ENCODE data around the gene TWIST2. TPM values are rescaled to one million over a fixed set of nuclear protein-coding genes. Genes with fewer than 3 reads are reported as not detected.
A peak's percentile ranks its signal among the peaks of the same experiment; 100 is the strongest.

The TWIST2 gene
- total and polyA plus RNA-seq, 7 donors, result 0.92 to 92.2 (median 53.9) TPM

DNA sequence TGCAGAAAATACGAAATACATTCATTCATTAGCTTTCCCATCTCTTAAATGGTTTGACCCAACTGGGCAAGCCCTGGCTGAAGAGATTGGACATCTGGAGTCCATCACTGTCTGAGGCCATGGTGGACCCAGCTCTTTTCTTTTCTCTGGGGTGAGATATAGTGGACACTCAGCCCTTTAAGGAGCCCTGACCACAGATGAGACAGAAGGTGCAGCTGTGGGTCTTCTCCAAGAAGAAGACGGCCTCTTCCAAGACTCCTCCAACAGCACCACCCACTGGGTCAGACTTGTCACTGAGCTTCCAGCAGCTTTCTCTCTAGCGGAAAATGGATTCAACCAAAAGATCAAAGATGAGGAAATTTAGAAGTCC is 27.2 kb downstream of the TWIST2 start:
- intact Hi-C loops (cut with DNase I), result no loop called here
- no peaks in the 10 kb centered on the region for H3K9me3 ChIP-seq
- peaks cover 0 to 31% (median 21%) of the 10 kb centered on the region in 4 donors for H3K4me1 ChIP-seq
- 82 to 86% methylated on average over 3 of the region's 3 CpGs for WGBS, 2 donors
- TF ChIP-seq, protein P1, sequence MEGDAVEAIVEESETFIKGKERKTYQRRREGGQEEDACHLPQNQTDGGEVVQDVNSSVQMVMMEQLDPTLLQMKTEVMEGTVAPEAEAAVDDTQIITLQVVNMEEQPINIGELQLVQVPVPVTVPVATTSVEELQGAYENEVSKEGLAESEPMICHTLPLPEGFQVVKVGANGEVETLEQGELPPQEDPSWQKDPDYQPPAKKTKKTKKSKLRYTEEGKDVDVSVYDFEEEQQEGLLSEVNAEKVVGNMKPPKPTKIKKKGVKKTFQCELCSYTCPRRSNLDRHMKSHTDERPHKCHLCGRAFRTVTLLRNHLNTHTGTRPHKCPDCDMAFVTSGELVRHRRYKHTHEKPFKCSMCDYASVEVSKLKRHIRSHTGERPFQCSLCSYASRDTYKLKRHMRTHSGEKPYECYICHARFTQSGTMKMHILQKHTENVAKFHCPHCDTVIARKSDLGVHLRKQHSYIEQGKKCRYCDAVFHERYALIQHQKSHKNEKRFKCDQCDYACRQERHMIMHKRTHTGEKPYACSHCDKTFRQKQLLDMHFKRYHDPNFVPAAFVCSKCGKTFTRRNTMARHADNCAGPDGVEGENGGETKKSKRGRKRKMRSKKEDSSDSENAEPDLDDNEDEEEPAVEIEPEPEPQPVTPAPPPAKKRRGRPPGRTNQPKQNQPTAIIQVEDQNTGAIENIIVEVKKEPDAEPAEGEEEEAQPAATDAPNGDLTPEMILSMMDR (IDR thresholded peaks at IDR 0.05), result no peak
- TF ChIP-seq POLR2AphosphoS5 (IDR thresholded peaks at IDR 0.05) (no peak), POLR2A (IDR thresholded peaks at IDR 0.05) (no peak), EP300 (IDR thresholded peaks at IDR 0.05) (no peak)
- peak overlapping the region in 3 of 4 donors; percentile 39 to 65 (median 57) for H3K27ac ChIP-seq
- DNase-seq, result peak; percentile 87
- H3K36me3 ChIP-seq, result no peaks in the 10 kb centered on the region
- no peaks in the 10 kb centered on the region for H3K27me3 ChIP-seq
- no peak overlapping the region for H3K4me3 ChIP-seq

DNA sequence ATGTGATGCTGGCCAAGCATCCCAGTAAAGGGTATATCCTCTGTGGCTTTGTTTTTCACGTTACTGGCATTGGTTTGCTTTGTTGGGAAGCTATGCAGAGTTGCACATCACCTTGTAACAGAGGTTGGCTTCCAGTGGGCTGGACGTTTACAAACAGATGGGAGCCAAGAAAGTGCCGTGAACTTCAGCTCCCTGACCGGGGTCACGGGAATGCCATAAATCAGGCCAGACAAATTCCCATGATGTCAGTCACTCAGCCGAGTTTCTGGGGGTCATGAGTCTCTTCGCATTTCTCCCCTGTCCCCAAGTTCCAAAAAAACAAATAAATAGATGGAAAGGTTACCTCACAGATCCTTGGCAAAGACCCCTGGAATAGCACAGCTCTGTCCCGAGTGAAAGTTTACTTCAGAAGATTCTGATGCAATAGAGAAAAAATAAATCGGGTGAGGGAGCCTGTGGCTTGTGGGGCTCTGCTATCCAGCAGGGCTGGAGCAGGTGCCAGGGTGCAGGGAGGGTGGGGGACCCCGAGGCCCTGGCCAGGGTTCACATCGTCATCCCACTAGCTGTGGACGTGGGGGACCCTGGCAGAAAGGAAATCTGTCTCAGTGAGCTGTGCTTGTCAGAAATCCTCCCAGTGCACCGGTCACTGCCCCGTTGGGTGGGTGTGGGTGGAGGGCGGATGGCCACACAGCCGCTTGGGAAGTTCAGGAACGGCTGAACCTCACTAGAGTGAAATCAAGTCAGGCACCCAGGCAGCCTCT is 27.8 kb downstream of the TWIST2 start:
- intact Hi-C loops (cut with DNase I), result no loop called here
- 44 to 60% methylated on average over 17 of the region's 17 CpGs for WGBS, 2 donors
- Histone ChIP-seq H3K27ac (peak overlapping the region; percentile 39 to 65 (median 58)), H3K36me3 (no peaks in the 10 kb centered on the region), H3K27me3 (no peaks in the 10 kb centered on the region), H3K4me1 (peaks cover 0 to 31% (median 21%) of the 10 kb centered on the region in 4 donors), H3K4me3 (no peak overlapping the region), H3K9me3 (no peaks in the 10 kb centered on the region)
- DNase-seq, result peak; percentile 90
- no peak for TF ChIP-seq EP300 (IDR thresholded peaks at IDR 0.05)
- peak in 3 of 4 donors; percentile 27 to 69 (median 30) for TF ChIP-seq POLR2AphosphoS5 (IDR thresholded peaks at IDR 0.05)

DNA sequence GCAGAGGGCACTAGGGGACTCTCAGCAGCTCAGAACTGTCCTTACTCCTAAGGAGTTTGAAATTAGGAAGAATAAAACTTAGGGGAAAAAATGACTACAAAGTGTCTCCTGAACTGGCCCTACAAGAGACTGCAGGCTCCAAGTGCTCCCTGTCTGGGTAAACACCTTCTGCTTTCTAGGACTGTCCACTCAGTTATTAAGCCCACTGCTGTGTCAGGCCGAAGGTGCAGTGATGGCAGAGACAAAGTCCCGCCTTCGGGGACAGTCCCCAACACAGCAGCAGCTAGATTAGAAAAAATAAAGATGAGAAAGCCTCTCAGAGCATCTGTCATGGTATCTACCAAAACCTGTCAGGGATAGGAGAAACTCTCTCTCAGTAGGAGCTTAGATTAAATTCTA is 28.3 kb downstream of the TWIST2 start:
- Histone ChIP-seq H3K9me3 (no peaks in the 10 kb centered on the region), H3K27ac (peak overlapping the region; percentile 39 to 65 (median 58)), H3K36me3 (no peaks in the 10 kb centered on the region), H3K4me3 (no peak overlapping the region), H3K4me1 (peaks cover 0 to 31% (median 21%) of the 10 kb centered on the region in 4 donors), H3K27me3 (no peaks in the 10 kb centered on the region)
- intact Hi-C loops (cut with DNase I), result no loop called here
- TF ChIP-seq POLR2AphosphoS5 (IDR thresholded peaks at IDR 0.05), result no peak
- no peak for TF ChIP-seq EP300 (IDR thresholded peaks at IDR 0.05)
- TF ChIP-seq POLR2A (IDR thresholded peaks at IDR 0.05), result no peak
- TF ChIP-seq, protein P1 (IDR thresholded peaks at IDR 0.05), result no peak
- WGBS, 2 donors, result 80 to 89% methylated on average over 3 of the region's 3 CpGs
- DNase-seq, result no peak

DNA sequence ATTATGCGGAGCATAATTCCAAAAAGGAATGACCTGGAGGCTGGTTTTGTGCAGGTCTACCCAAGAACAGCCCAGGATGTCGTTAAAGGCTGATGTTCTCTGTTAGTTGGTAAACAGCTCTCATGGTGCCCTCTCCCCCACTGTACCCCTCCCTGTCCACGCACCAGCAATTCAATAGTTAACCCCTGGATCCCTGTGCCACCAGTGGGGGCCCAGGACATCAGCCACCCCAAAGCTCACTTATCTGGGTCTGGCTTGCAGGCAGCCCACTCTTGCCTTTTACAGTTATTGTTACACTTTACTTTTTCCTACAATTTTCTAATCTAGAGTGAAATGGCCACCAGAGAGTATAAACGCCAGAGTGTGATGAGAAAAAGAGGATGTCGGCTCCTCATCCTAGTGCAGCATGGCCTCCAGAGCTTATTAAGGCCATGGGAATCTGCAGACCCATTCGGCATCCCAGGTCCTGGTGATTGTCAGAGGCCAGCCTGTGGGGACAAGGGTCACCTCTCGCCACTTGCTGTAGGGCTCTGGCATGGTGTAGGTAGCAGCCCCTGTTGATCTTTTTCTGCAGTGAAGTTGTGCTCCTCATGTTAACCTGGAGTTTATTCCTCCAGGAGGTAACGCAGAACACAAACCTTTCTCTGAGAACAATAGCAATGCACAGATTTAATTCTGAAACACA is 30.3 kb downstream of the TWIST2 start:
- intact Hi-C loops (cut with DNase I), result no loop called here
- Histone ChIP-seq H3K4me1 (peaks cover 0 to 43% (median 37%) of the 10 kb centered on the region in 4 donors), H3K9me3 (no peaks in the 10 kb centered on the region), H3K36me3 (no peaks in the 10 kb centered on the region), H3K27me3 (no peaks in the 10 kb centered on the region), H3K4me3 (no peak overlapping the region), H3K27ac (no peak overlapping the region)
- TF ChIP-seq EP300 (IDR thresholded peaks at IDR 0.05) (no peak), POLR2AphosphoS5 (IDR thresholded peaks at IDR 0.05) (no peak), POLR2A (IDR thresholded peaks at IDR 0.05) (no peak)
- TF ChIP-seq, protein P1 (IDR thresholded peaks at IDR 0.05), result no peak
- WGBS, 2 donors, result 71 to 83% methylated on average over 8 of the region's 8 CpGs
- DNase-seq, result no peak

DNA sequence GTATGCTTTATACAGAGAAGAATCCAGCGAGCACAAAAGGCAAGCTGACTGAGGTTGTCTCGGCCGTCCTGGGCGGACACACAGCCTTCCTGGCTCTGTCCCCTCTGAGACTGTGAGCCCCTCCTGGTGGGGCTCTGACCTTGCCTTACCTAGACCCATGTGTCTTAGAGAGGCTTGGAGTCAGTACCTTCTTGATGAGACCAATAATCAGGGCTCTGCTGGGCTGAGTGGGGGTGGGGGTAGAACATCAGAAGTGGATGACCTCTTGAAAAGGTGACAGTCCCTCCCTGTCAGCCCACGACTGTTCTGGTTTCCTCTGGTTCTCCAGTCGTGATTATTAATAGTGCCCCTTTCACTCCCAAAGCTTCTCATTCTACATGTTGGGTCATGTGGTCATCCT is 31.2 kb downstream of the TWIST2 start:
- Histone ChIP-seq H3K9me3 (no peaks in the 10 kb centered on the region), H3K27me3 (no peaks in the 10 kb centered on the region), H3K27ac (no peak overlapping the region), H3K4me1 (peaks cover 0 to 48% (median 43%) of the 10 kb centered on the region in 4 donors), H3K4me3 (no peak overlapping the region), H3K36me3 (no peaks in the 10 kb centered on the region)
- DNase-seq, result no peak
- TF ChIP-seq EP300 (IDR thresholded peaks at IDR 0.05), result no peak
- TF ChIP-seq, protein P1 (IDR thresholded peaks at IDR 0.05), result no peak
- TF ChIP-seq POLR2A (IDR thresholded peaks at IDR 0.05), result no peak
- intact Hi-C loops (cut with DNase I), result no loop called here
- 74 to 85% methylated on average over 6 of the region's 6 CpGs for WGBS, 2 donors
